GM12878 (cell line): Measurements from ENCODE around the gene MAMDC2. TPM values are rescaled to one million over a fixed set of nuclear protein-coding genes. Genes with fewer than 3 reads are reported as not detected.

ENCODE experiments used
- ATAC-seq: fragments of 200-7000 bp; cut with Tn5 transposase; 3 replicates; pipeline ENCODE4 v1.9.1; 2020; ENCODE audit warnings: mild to moderate bottlenecking, moderate library complexity
- BruUV-seq: library from RNA; stranded (reverse); fragments of 400-500 nt; replicated peaks from 2 replicates; lab custom pipeline; 2021; lab: Mats Ljungman, UMichigan
- CTCF ChIA-PET: fragments of 300-600 bp; sonication (Branson Sonifier 250); formaldehyde crosslinking; extraction: SDS; loops from one replicate; lab custom pipeline; 2021; ENCODE audit warnings: inconsistent platforms; lab: Yijun Ruan, JAX
- POLR2A ChIA-PET: fragments of 350-600 bp; formaldehyde crosslinking; extraction: SDS; loops from one replicate; lab custom pipeline; 2021; ENCODE audit warnings: inconsistent platforms; lab: Charles Lee
- RAD21 ChIA-PET: fragments of 300-600 bp; sonication (Branson Sonifier 250); formaldehyde crosslinking; loops from one replicate; lab custom pipeline; 2023; ENCODE audit warnings: antibody characterized with exemption; ENCODE audit not compliant: unreplicated experiment; lab: Charles Lee
- SMC1A ChIA-PET: fragments of 300-600 bp; sonication (Branson Sonifier 250); formaldehyde crosslinking; loops from one replicate; lab custom pipeline; 2023; ENCODE audit not compliant: unreplicated experiment, uncharacterized antibody; lab: Charles Lee
- DNase-seq: peaks from one replicate; pipeline ENCODE4 v3.0.0-alpha.2; 2011; ENCODE audit warnings: low read depth, low spot score
- FAIRE-seq: peaks from 3 replicates; lab custom pipeline; 2011; peaks lifted over from hg19 to GRCh38; lab: Jason Lieb, UNC
- H2AFZ ChIP-seq: 2 replicates; pipeline ENCODE4 v1.6.0; 2011; ENCODE audit warnings: low read depth, low read length, control low read depth; ENCODE audit not compliant: control insufficient read depth
- H3K27ac ChIP-seq: 2 replicates; pipeline ENCODE4 v1.5.1; 2011; ENCODE audit warnings: control low read depth; ENCODE audit not compliant: control insufficient read depth, insufficient read depth
- H3K27me3 ChIP-seq, 2 experiments: replicated peaks in 1 of 2; 2 replicates each; pipeline versions ENCODE4 v1.6.0 to v1.6.1; 2011; ENCODE audit warnings: low read length in 1 of 2; ENCODE audit not compliant: control insufficient read depth in 2 of 2, insufficient read depth in 2 of 2
- H3K36me3 ChIP-seq, 2 experiments: 2 replicates each; pipeline ENCODE4 v1.5.1; 2011; ENCODE audit warnings: low read length in 1 of 2; ENCODE audit not compliant: control insufficient read depth in 2 of 2, insufficient read depth in 2 of 2
- H3K4me1 ChIP-seq: 2 replicates; pipeline ENCODE4 v1.6.1; 2011; ENCODE audit warnings: mild to moderate bottlenecking, low read length, moderate library complexity, mixed read lengths; ENCODE audit not compliant: control insufficient read depth, insufficient read depth
- H3K4me2 ChIP-seq: 2 replicates; pipeline ENCODE4 v1.6.0; 2011; ENCODE audit warnings: control low read depth; ENCODE audit not compliant: control insufficient read depth, insufficient read depth
- H3K4me3 ChIP-seq: fragments of 200-600 bp; sonication (generic); 2 replicates; pipeline ENCODE4 v1.5.1; 2016
- H3K79me2 ChIP-seq: 2 replicates; pipeline ENCODE4 v1.6.0; 2011; ENCODE audit warnings: low read length; ENCODE audit not compliant: control insufficient read depth, insufficient read depth
- H3K9ac ChIP-seq: 2 replicates; pipeline ENCODE4 v1.8.0; 2011; ENCODE audit warnings: low read length, control low read depth, mixed read lengths; ENCODE audit not compliant: control insufficient read depth, insufficient read depth
- H3K9me3 ChIP-seq: replicated peaks from 3 replicates; pipeline ENCODE4 v1.5.1; 2011; ENCODE audit warnings: mild to moderate bottlenecking, low read length; ENCODE audit not compliant: control insufficient read depth, insufficient read depth
- H4K20me1 ChIP-seq: 2 replicates; pipeline ENCODE4 v1.6.0; 2011; ENCODE audit not compliant: control insufficient read depth, insufficient read depth
- BCL11A ChIP-seq: IDR thresholded peaks from 2 replicates; pipeline ENCODE4 v1.6.1; 2011; ENCODE audit warnings: low read depth, low read length
- CBX5 ChIP-seq: sonication (generic); IDR thresholded peaks from 2 replicates; pipeline ENCODE4 v1.6.1; 2016; ENCODE audit warnings: low read depth, moderate library complexity, mild to moderate bottlenecking, inconsistent platforms
- HCFC1 ChIP-seq: fragments of 150-350 bp; IDR thresholded peaks from 2 replicates; pipeline ENCODE4 v1.6.1; 2014; ENCODE audit warnings: low read length
- NR2F1 ChIP-seq: fragments of 450-650 bp; conservative IDR thresholded peaks from 2 replicates; pipeline ENCODE4 v1.6.1; 2017; ENCODE audit warnings: mild to moderate bottlenecking
- POLR2A ChIP-seq: IDR thresholded peaks from 2 replicates; pipeline ENCODE4 v1.6.1; 2011; ENCODE audit warnings: low read depth, mild to moderate bottlenecking, low read length
- SUPT20H ChIP-seq: IDR thresholded peaks from 2 replicates; pipeline ENCODE4 v1.6.1; 2011; ENCODE audit warnings: low read depth, mild to moderate bottlenecking, low read length, moderate library complexity, borderline replicate concordance; ENCODE audit not compliant: control insufficient read depth
- ZNF207 ChIP-seq: fragments of 450-650 bp; IDR thresholded peaks from 2 replicates; pipeline ENCODE4 v1.6.1; 2014; ENCODE audit warnings: antibody characterized with exemption, mild to moderate bottlenecking, borderline replicate concordance
- WGBS: methylation state at CpG from one replicate; pipeline ENCODE4 v1.1.6; 2016; ENCODE audit warnings: low lambda C conversion rate; ENCODE audit not compliant: insufficient replicate concordance, insufficient coverage; ENCODE audit errors: missing lambda C conversion rate; 5-methylcytosine and 5-hydroxymethylcytosine counted together
- in situ Hi-C: fragments of 300-500 bp; cut with MboI; formaldehyde crosslinking; loops from 9 replicates; pipeline ENCODE4 v1.14.3; 2018; ENCODE audit warnings: mixed read lengths
- intact Hi-C: fragments of 100-400 bp; cut with micrococcal nuclease; formaldehyde crosslinking; loops from one replicate; pipeline ENCODE4 v1.14.2; 2022; ENCODE audit not compliant: unreplicated experiment
- polyA plus RNA-seq, 11 experiments: library from polyadenylated mRNA; depleted of rRNA in 4 of 11; unstranded in 6 of 11; stranded (reverse) in 5 of 11; fragments of >200 nt; fragmentation: Nextera tagmentation in 4 of 11; fragmentation: Illumina TruSeq in 1 of 11; extraction: Ambion mirVana in 4 of 11; extraction: Trizol in 1 of 11; gene quantifications; 1 replicate in 1 of 11; 2 replicates in 10 of 11; pipeline versions ENCODE4 v1.2.1 to v1.2.3, GENCODE V29; 2011 to 2016; ENCODE audit warnings: inconsistent platforms in 2 of 11, missing spikeins in 2 of 11, low read depth in 1 of 11
- total RNA-seq, 4 experiments: library from RNA; depleted of rRNA in 3 of 4; stranded (reverse); fragments of >200 nt in 3 of 4; fragmentation: Illumina TruSeq in 1 of 4; extraction: Trizol in 1 of 4; gene quantifications; 2 replicates each; pipeline versions ENCODE4 v1.2.1 to v1.2.3, GENCODE V29; 2013 to 2021
- TF ChIP-seq, protein P1 (sequence below): fragments of 450-650 bp; IDR thresholded peaks from 2 replicates; pipeline ENCODE4 v1.6.1; 2016; ENCODE audit warnings: mild to moderate bottlenecking, moderate library complexity, borderline replicate concordance
- TF ChIP-seq, protein P2 (sequence below): fragments of 450-650 bp; IDR thresholded peaks from 2 replicates; pipeline ENCODE4 v1.6.1; 2018; ENCODE audit warnings: borderline replicate concordance, mild to moderate bottlenecking; ENCODE audit not compliant: partially characterized antibody

MAMDC2 gene
- total and polyA plus RNA-seq, 10 of the 15 experiments (the other 5 are each of a cell fraction or from before 2014, with no cell fraction given) = 0.01 to 0.09 TPM; not detected in 8

DNA sequence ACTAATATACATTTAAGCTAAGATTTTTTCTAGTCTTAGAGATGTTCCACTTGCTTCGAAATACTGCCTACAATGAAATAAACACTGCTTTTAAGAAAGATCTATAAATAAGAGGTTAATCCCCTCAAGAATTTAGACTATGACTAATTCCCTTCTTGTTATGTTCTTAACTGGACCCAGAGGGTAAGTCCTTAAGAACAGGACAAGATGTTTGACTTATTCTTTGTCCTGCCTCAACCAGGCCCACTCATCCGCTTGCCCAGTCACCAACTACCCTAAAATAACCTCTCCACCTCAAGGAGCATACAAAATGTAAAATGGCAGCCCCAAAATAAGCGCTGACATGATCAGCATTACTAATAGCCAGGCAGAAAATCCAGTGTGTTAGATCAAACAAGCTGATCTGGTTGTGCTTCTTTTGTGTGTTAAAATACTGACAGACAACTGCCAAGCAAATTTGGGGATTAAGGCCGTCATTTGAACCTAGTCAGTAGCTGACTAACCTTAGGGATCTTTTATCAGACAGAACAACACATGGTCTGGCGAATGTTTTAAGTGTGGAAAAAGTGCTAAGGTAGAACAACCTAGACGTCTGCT lies 121.5 kb downstream of the MAMDC2 start:
- Histone ChIP-seq H3K9me3 (no peaks in the 10 kb centered on the region), H3K4me1 (no peaks in the 10 kb centered on the region), H3K27ac (no peak overlapping the region), H3K4me2 (no peak overlapping the region), H3K36me3 (no peaks in the 10 kb centered on the region), H3K4me3 (no peak overlapping the region), H3K9ac (no peak overlapping the region), H2AFZ (no peak overlapping the region), H4K20me1 (no peaks in the 10 kb centered on the region), H3K79me2 (no peaks in the 10 kb centered on the region)
- WGBS = 3% methylated on average over 6 of the region's 6 CpGs
- no peak for ATAC-seq
- in situ Hi-C loops (no loop called here), intact Hi-C loops (no loop called here)
- SMC1A ChIA-PET = no interaction called here
- FAIRE-seq = no peak
- RAD21 ChIA-PET = no interaction called here
- no peak for DNase-seq
- TF ChIP-seq NR2F1 = no peak
- no peak for TF ChIP-seq CBX5
- TF ChIP-seq, protein P1, sequence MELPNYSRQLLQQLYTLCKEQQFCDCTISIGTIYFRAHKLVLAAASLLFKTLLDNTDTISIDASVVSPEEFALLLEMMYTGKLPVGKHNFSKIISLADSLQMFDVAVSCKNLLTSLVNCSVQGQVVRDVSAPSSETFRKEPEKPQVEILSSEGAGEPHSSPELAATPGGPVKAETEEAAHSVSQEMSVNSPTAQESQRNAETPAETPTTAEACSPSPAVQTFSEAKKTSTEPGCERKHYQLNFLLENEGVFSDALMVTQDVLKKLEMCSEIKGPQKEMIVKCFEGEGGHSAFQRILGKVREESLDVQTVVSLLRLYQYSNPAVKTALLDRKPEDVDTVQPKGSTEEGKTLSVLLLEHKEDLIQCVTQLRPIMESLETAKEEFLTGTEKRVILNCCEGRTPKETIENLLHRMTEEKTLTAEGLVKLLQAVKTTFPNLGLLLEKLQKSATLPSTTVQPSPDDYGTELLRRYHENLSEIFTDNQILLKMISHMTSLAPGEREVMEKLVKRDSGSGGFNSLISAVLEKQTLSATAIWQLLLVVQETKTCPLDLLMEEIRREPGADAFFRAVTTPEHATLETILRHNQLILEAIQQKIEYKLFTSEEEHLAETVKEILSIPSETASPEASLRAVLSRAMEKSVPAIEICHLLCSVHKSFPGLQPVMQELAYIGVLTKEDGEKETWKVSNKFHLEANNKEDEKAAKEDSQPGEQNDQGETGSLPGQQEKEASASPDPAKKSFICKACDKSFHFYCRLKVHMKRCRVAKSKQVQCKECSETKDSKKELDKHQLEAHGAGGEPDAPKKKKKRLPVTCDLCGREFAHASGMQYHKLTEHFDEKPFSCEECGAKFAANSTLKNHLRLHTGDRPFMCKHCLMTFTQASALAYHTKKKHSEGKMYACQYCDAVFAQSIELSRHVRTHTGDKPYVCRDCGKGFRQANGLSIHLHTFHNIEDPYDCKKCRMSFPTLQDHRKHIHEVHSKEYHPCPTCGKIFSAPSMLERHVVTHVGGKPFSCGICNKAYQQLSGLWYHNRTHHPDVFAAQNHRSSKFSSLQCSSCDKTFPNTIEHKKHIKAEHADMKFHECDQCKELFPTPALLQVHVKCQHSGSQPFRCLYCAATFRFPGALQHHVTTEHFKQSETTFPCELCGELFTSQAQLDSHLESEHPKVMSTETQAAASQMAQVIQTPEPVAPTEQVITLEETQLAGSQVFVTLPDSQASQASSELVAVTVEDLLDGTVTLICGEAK = no peak
- TF ChIP-seq ZNF207 = no peak
- no peak for TF ChIP-seq BCL11A
- no peak for TF ChIP-seq HCFC1
- TF ChIP-seq POLR2A = no peak
- TF ChIP-seq SUPT20H = no peak
- TF ChIP-seq, protein P2, sequence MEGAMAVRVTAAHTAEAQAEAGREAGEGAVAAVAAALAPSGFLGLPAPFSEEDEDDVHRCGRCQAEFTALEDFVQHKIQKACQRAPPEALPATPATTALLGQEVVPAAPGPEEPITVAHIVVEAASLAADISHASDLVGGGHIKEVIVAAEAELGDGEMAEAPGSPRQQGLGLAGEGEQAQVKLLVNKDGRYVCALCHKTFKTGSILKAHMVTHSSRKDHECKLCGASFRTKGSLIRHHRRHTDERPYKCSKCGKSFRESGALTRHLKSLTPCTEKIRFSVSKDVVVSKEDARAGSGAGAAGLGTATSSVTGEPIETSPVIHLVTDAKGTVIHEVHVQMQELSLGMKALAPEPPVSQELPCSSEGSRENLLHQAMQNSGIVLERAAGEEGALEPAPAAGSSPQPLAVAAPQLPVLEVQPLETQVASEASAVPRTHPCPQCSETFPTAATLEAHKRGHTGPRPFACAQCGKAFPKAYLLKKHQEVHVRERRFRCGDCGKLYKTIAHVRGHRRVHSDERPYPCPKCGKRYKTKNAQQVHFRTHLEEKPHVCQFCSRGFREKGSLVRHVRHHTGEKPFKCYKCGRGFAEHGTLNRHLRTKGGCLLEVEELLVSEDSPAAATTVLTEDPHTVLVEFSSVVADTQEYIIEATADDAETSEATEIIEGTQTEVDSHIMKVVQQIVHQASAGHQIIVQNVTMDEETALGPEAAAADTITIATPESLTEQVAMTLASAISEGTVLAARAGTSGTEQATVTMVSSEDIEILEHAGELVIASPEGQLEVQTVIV = no peak
- TF ChIP-seq, all 136 proteins: peak for 0
- ChIA-PET CTCF (no interaction called here), POLR2A (no interaction called here)
- BruUV-seq = no TSS peak
- H3K27me3 ChIP-seq = no peaks in the 10 kb centered on the region
